GM12878 (cell line): Measurements from ENCODE around the gene CTIF. TPM values are rescaled to one million over a fixed set of nuclear protein-coding genes. Genes with fewer than 3 reads are reported as not detected.

Experiments
- ATAC-seq: fragments of 200-7000 bp; cut with Tn5 transposase; 3 replicates; pipeline ENCODE4 v1.9.1; 2020; ENCODE audit warnings: mild to moderate bottlenecking, moderate library complexity
- BruUV-seq: library from RNA; stranded (reverse); fragments of 400-500 nt; replicated peaks from 2 replicates; lab custom pipeline; 2021; lab: Mats Ljungman, UMichigan
- CTCF ChIA-PET: fragments of 300-600 bp; sonication (Branson Sonifier 250); formaldehyde crosslinking; extraction: SDS; loops from one replicate; lab custom pipeline; 2021; ENCODE audit warnings: inconsistent platforms; lab: Yijun Ruan, JAX
- POLR2A ChIA-PET: fragments of 350-600 bp; formaldehyde crosslinking; extraction: SDS; loops from one replicate; lab custom pipeline; 2021; ENCODE audit warnings: inconsistent platforms; lab: Charles Lee
- RAD21 ChIA-PET: fragments of 300-600 bp; sonication (Branson Sonifier 250); formaldehyde crosslinking; loops from one replicate; lab custom pipeline; 2023; ENCODE audit warnings: antibody characterized with exemption; ENCODE audit not compliant: unreplicated experiment; lab: Charles Lee
- SMC1A ChIA-PET: fragments of 300-600 bp; sonication (Branson Sonifier 250); formaldehyde crosslinking; loops from one replicate; lab custom pipeline; 2023; ENCODE audit not compliant: unreplicated experiment, uncharacterized antibody; lab: Charles Lee
- DNase-seq: peaks from one replicate; pipeline ENCODE4 v3.0.0-alpha.2; 2011; ENCODE audit warnings: low read depth, low spot score
- FAIRE-seq: peaks from 3 replicates; lab custom pipeline; 2011; peaks lifted over from hg19 to GRCh38; lab: Jason Lieb, UNC
- H2AFZ ChIP-seq: 2 replicates; pipeline ENCODE4 v1.6.0; 2011; ENCODE audit warnings: low read depth, low read length, control low read depth; ENCODE audit not compliant: control insufficient read depth
- H3K27ac ChIP-seq: 2 replicates; pipeline ENCODE4 v1.5.1; 2011; ENCODE audit warnings: control low read depth; ENCODE audit not compliant: control insufficient read depth, insufficient read depth
- H3K27me3 ChIP-seq, 2 experiments: replicated peaks in 1 of 2; 2 replicates each; pipeline versions ENCODE4 v1.6.0 to v1.6.1; 2011; ENCODE audit warnings: low read length in 1 of 2; ENCODE audit not compliant: control insufficient read depth in 2 of 2, insufficient read depth in 2 of 2
- H3K36me3 ChIP-seq, 2 experiments: 2 replicates each; pipeline ENCODE4 v1.5.1; 2011; ENCODE audit warnings: low read length in 1 of 2; ENCODE audit not compliant: control insufficient read depth in 2 of 2, insufficient read depth in 2 of 2
- H3K4me1 ChIP-seq: 2 replicates; pipeline ENCODE4 v1.6.1; 2011; ENCODE audit warnings: mild to moderate bottlenecking, low read length, moderate library complexity, mixed read lengths; ENCODE audit not compliant: control insufficient read depth, insufficient read depth
- H3K4me2 ChIP-seq: 2 replicates; pipeline ENCODE4 v1.6.0; 2011; ENCODE audit warnings: control low read depth; ENCODE audit not compliant: control insufficient read depth, insufficient read depth
- H3K4me3 ChIP-seq: fragments of 200-600 bp; sonication (generic); 2 replicates; pipeline ENCODE4 v1.5.1; 2016
- H3K79me2 ChIP-seq: 2 replicates; pipeline ENCODE4 v1.6.0; 2011; ENCODE audit warnings: low read length; ENCODE audit not compliant: control insufficient read depth, insufficient read depth
- H3K9ac ChIP-seq: 2 replicates; pipeline ENCODE4 v1.8.0; 2011; ENCODE audit warnings: low read length, control low read depth, mixed read lengths; ENCODE audit not compliant: control insufficient read depth, insufficient read depth
- H3K9me3 ChIP-seq: replicated peaks from 3 replicates; pipeline ENCODE4 v1.5.1; 2011; ENCODE audit warnings: mild to moderate bottlenecking, low read length; ENCODE audit not compliant: control insufficient read depth, insufficient read depth
- H4K20me1 ChIP-seq: 2 replicates; pipeline ENCODE4 v1.6.0; 2011; ENCODE audit not compliant: control insufficient read depth, insufficient read depth
- CBX5 ChIP-seq: sonication (generic); IDR thresholded peaks from 2 replicates; pipeline ENCODE4 v1.6.1; 2016; ENCODE audit warnings: low read depth, moderate library complexity, mild to moderate bottlenecking, inconsistent platforms
- FOXK2 ChIP-seq: fragments of 450-650 bp; IDR thresholded peaks from 2 replicates; pipeline ENCODE4 v1.6.1; 2017; ENCODE audit warnings: mild to moderate bottlenecking, moderate library complexity
- MEF2A ChIP-seq: IDR thresholded peaks from 2 replicates; pipeline ENCODE4 v1.6.1; 2011; ENCODE audit warnings: low read depth, mild to moderate bottlenecking, low read length, moderate library complexity; ENCODE audit not compliant: insufficient read depth
- MTA2 ChIP-seq: fragments of 450-650 bp; IDR thresholded peaks from 2 replicates; pipeline ENCODE4 v1.6.1; 2016; ENCODE audit warnings: low read depth, mild to moderate bottlenecking, moderate library complexity
- MTA3 ChIP-seq: IDR thresholded peaks from 2 replicates; pipeline ENCODE4 v1.6.1; 2012; ENCODE audit warnings: low read length, inconsistent platforms, borderline replicate concordance
- NFYB ChIP-seq: IDR thresholded peaks from 2 replicates; pipeline ENCODE4 v1.6.1; 2011; ENCODE audit warnings: low read depth, mild to moderate bottlenecking, low read length, improper control_type of control experiment, moderate library complexity; ENCODE audit not compliant: insufficient read depth
- POLR2AphosphoS2 ChIP-seq: IDR thresholded peaks from 2 replicates; pipeline ENCODE4 v1.6.1; 2011; ENCODE audit warnings: low read depth, mild to moderate bottlenecking, low read length, improper control_type of control experiment, moderate library complexity
- RFX5 ChIP-seq: IDR thresholded peaks from 2 replicates; pipeline ENCODE4 v1.6.1; 2011; ENCODE audit warnings: low read depth, low read length, improper control_type of control experiment
- SIX5 ChIP-seq: IDR thresholded peaks from 2 replicates; pipeline ENCODE4 v1.6.1; 2011; ENCODE audit warnings: mild to moderate bottlenecking, low read depth, low read length, moderate library complexity; ENCODE audit not compliant: severe bottlenecking
- SMC3 ChIP-seq: IDR thresholded peaks from 2 replicates; pipeline ENCODE4 v1.6.1; 2011; ENCODE audit warnings: low read length, improper control_type of control experiment, borderline replicate concordance
- SP1 ChIP-seq: IDR thresholded peaks from one replicate; pipeline ENCODE4 v1.6.1; 2011; ENCODE audit warnings: low read depth, low read length
- SRF ChIP-seq, 2 experiments: IDR thresholded peaks; 2 replicates each; pipeline ENCODE4 v1.6.1; 2011; ENCODE audit warnings: low read depth in 2 of 2, low read length in 2 of 2, mild to moderate bottlenecking in 1 of 2, moderate library complexity in 1 of 2
- WGBS: methylation state at CpG from one replicate; pipeline ENCODE4 v1.1.6; 2016; ENCODE audit warnings: low lambda C conversion rate; ENCODE audit not compliant: insufficient replicate concordance, insufficient coverage; ENCODE audit errors: missing lambda C conversion rate; 5-methylcytosine and 5-hydroxymethylcytosine counted together
- in situ Hi-C: fragments of 300-500 bp; cut with MboI; formaldehyde crosslinking; loops from 9 replicates; pipeline ENCODE4 v1.14.3; 2018; ENCODE audit warnings: mixed read lengths
- intact Hi-C: fragments of 100-400 bp; cut with micrococcal nuclease; formaldehyde crosslinking; loops from one replicate; pipeline ENCODE4 v1.14.2; 2022; ENCODE audit not compliant: unreplicated experiment
- polyA plus RNA-seq, 11 experiments: library from polyadenylated mRNA; depleted of rRNA in 4 of 11; unstranded in 6 of 11; stranded (reverse) in 5 of 11; fragments of >200 nt; fragmentation: Nextera tagmentation in 4 of 11; fragmentation: Illumina TruSeq in 1 of 11; extraction: Ambion mirVana in 4 of 11; extraction: Trizol in 1 of 11; gene quantifications; 1 replicate in 1 of 11; 2 replicates in 10 of 11; pipeline versions ENCODE4 v1.2.1 to v1.2.3, GENCODE V29; 2011 to 2016; ENCODE audit warnings: inconsistent platforms in 2 of 11, missing spikeins in 2 of 11, low read depth in 1 of 11
- total RNA-seq, 4 experiments: library from RNA; depleted of rRNA in 3 of 4; stranded (reverse); fragments of >200 nt in 3 of 4; fragmentation: Illumina TruSeq in 1 of 4; extraction: Trizol in 1 of 4; gene quantifications; 2 replicates each; pipeline versions ENCODE4 v1.2.1 to v1.2.3, GENCODE V29; 2013 to 2021
- TF ChIP-seq, protein P1 (sequence below): IDR thresholded peaks from 2 replicates; pipeline ENCODE4 v1.6.1; 2011; ENCODE audit warnings: borderline replicate concordance, low read depth, mild to moderate bottlenecking, moderate library complexity, mixed read lengths, low read length; ENCODE audit not compliant: insufficient read depth; ENCODE audit errors: extremely low read length

The CTIF gene
- total and polyA plus RNA-seq, 10 of the 15 experiments (the other 5 are each of a cell fraction or from before 2014, with no cell fraction given) = 0.06 to 11.6 (median 2.5) TPM

DNA sequence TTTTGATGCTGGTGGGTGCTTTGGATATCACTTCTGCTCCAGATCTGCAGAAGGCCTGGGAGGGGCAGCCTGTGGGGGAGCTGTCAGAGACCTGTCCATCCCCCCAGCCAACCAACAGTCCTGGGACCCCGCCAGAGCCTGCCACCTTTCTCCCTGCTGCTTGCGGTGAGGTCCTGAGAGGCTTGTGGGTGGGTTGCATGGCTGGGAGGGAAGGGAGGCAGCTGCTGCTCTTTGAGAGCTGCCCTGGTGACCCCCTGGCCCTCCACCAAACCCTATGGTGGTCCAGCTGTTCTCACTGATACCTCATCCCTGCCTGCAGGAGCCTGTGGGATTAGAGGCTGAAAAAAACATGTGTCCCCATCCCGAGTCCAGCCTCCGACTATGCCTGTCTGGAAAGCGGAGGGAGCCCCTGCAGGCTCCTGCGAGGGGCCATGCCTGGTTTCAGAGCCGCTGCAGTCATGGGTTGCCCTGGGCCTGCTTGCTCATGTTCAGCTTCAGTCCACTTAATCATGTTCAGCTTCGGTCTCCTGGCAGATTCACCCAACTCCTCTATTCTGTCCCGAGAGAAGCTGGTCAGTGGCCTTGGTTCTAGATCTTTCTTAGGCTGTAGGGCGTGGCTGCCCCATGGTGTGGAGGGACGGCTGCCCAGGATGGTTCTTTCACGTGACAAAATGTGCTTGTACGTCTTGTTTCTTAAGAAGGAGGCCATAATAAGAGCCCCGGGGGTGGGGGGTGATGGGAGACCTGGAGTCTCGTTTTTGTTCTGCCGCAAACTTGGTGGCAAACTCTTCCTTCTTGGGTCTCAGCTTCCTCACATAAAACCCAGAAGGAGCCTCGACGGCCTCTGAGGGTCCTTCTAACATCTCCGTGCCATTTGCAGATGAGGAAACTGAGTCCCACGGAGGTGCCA is 98.5 kb downstream of the CTIF start:
- Histone ChIP-seq H3K4me1 (no peaks in the 10 kb centered on the region), H2AFZ (no peak overlapping the region), H3K9ac (no peak overlapping the region), H3K27me3 (no peaks in the 10 kb centered on the region), H4K20me1 (no peaks in the 10 kb centered on the region), H3K79me2 (no peaks in the 10 kb centered on the region), H3K9me3 (no peaks in the 10 kb centered on the region), H3K4me2 (no peak overlapping the region), H3K27ac (no peak overlapping the region), H3K36me3 (no peaks in the 10 kb centered on the region; a peak in 1 of 4 replicates), H3K4me3 (no peak overlapping the region)
- no TSS peak for BruUV-seq
- in situ Hi-C loops (no loop called here), intact Hi-C loops (no loop called here)
- ChIA-PET SMC1A (interaction anchor here (0.6 kb wide), 1 partner anchor 1130 kb away, joined by 3 read pairs; no protein-coding TSS in a partner anchor), RAD21 (no interaction called here), CTCF (interaction anchor here (0.6 to 1.9 kb wide), 3 partner anchors 74 to 302 kb away, joined by 3 to 5 read pairs (median 3); no protein-coding TSS in a partner anchor), POLR2A (no interaction called here)
- FAIRE-seq (no peak), ATAC-seq (no peak), DNase-seq (no peak)
- 63% methylated on average over 20 of the region's 20 CpGs for WGBS
- TF ChIP-seq SP1 = no peak
- no peak for TF ChIP-seq POLR2AphosphoS2
- TF ChIP-seq RFX5 = no peak
- TF ChIP-seq SMC3 = no peak
- no peak for TF ChIP-seq CBX5
- TF ChIP-seq MEF2A = no peak
- no peak for TF ChIP-seq SIX5
- TF ChIP-seq NFYB = no peak
- TF ChIP-seq SRF (IDR thresholded peaks at IDR 0.05; ENCODE audit: low read depth in 2 of 2, low read length in 2 of 2) = no peak
- no peak for TF ChIP-seq FOXK2
- no peak for TF ChIP-seq MTA2
- TF ChIP-seq MTA3 = no peak
- TF ChIP-seq, protein P1, sequence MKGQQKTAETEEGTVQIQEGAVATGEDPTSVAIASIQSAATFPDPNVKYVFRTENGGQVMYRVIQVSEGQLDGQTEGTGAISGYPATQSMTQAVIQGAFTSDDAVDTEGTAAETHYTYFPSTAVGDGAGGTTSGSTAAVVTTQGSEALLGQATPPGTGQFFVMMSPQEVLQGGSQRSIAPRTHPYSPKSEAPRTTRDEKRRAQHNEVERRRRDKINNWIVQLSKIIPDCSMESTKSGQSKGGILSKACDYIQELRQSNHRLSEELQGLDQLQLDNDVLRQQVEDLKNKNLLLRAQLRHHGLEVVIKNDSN = no peak
